ENCODE results near the gene ATP4B.
"Not testable (repeated sequence)": the region's sequence is repeated elsewhere in the genome, so short reads cannot be mapped to it uniquely, and the experiment has no call there.

The ATP4B gene

DNA sequence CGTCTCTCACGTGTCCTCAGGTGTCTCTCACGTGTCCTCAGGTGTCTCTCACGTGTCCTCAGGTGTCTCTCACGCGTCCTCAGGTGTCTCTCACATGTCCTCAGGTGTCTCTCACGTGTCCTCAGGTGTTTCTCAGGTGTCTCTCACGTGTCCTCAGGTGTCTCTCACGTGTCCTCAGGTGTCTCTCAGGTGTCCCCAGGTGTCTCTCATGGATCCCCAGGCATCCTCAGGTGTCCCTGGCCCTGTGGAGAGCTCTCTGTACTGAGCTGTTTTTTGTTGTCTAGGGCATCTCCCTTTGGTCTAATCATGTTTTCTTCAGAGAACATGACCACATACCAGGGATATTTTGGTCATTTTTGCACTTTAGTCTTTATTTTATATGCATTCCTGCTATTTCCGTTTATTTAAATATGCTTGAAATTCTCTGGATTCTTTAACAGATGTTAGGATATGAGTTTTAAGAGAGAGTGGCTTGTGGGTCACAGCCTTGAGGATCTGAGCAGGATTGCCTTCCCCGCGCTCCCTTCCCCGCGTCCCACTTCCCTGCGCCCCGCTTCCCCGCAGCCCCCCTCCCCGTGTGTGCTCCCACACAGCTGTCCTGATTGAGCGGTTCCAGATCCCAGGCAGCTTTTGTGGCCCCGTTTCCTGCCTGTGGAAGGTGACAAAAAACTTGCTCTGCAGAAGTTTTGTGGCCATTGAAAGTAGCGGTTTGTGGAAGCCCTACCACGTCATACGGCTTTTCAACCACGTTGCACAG is 31.9 kb downstream of the ATP4B start:
- DNase-seq (ENCODE audit: low spot score) = no peak

DNA sequence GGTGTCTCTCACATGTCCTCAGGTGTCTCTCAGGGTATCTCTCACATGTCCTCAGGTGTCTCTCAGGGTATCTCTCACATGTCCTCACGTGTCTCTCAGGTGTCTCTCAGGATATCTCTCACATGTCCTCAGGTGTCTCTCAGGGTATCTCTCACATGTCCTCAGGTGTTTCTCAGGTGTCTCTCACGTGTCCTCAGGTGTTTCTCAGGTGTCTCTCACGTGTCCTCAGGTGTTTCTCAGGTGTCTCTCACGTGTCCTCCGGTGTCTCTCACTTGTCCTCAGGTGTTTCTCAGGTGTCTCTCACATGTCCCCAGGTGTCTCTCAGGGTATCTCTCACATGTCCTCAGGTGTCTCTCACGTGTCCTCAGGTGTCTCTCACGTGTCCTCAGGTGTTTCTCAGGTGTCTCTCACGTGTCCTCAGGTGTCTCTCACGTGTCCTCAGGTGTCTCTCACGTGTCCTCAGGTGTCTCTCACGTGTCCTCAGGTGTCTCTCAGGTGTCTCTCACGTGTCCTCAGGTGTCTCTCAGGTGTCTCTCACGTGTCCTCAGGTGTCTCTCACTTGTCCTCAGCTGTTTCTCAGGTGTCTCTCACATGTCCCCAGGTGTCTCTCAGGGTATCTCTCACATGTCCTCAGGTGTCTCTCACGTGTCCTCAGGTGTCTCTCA is 33.2 kb downstream of the ATP4B start:
- not testable (repeated sequence) for DNase-seq (ENCODE audit: low spot score)

DNA sequence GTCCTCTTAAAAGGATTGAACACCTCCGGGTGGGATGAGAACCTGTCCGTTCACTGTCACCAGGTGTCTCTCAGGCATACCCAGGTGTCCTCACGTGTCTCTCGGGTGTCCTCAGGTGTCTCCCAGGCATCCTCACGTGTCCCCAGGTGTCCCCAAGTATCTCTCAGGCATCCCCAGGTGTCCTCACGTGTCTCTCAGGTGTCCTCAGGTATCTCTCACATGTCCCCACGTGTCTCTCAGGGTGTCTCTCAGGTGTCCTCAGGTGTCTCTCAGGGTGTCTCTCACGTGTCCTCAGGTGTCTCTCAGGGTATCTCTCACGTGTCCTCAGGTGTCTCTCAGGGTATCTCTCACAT is 33.8 kb downstream of the ATP4B start:
- DNase-seq (ENCODE audit: low spot score) = no peak

DNA sequence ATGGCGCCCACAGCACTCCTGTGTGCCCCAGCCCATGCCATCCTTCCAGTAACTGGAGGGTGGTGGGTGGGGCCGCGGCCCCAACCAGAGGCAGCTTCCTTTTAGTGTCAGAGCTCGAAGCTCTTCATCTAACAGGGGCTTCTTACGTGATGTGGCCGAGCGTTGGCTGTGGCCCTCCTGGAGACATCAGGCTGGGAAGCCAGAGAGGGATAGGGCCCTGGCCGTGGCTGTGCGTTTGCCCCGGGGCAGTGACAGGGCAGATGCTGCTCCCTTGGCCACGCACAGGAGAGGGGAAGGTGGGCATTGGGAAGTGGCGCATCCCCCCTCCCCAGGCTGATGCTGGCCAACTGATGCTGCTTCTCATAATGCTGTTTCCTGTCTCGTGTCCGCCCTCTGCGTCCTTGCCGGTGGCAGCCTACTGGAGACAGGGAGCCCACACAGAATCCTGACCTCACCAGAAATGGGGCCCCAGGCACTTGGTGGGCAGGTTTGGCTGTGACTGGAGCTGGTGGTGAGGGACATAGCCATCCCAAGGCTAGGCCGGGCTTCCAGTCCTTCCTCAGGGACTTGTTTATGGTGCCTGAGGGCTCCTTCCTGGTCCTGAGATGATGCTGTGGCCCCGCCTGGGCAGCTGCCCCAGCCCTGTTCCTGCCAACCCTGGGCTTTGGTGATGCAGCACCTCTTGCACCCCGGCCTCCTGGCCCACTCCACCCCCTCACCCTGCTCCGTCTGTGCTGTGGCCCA is 34.3 kb downstream of the ATP4B start:
- DNase-seq (ENCODE audit: low spot score) = no peak

DNA sequence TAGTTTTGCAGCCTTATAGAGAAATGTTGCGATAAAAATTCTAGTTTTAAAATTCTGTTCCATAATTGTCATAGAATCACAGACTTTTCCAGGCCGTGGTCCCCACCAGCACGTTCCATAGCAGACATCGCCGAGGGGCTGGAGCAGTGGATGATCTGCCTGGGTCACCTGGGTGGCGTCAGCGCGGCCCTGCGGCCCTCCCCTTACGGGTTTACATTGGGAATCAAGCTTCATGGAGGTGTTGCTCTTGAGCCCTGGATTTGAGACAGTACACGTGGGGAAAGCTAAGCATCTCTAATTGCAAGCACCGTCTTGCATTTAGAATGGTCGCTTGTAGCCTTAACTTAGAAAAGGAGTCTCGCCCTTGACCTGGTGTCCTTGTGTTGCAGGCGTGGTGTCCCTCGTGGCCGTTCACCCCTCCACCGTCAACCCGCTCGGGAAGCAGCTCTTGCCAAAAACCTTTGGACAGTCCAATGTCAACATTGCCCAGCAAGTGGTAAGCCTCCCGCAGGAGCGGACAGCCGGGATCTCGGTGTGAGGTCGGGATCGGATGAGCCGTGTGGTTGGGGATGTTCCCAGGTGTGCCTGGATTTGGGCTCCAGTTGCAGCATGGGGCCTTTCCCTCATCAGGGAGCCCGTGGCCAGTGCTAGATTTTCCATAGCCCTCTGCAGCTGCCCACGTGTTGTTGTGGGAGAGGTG is 35.1 kb downstream of the ATP4B start:
- DNase-seq (ENCODE audit: low spot score) = no peak

DNA sequence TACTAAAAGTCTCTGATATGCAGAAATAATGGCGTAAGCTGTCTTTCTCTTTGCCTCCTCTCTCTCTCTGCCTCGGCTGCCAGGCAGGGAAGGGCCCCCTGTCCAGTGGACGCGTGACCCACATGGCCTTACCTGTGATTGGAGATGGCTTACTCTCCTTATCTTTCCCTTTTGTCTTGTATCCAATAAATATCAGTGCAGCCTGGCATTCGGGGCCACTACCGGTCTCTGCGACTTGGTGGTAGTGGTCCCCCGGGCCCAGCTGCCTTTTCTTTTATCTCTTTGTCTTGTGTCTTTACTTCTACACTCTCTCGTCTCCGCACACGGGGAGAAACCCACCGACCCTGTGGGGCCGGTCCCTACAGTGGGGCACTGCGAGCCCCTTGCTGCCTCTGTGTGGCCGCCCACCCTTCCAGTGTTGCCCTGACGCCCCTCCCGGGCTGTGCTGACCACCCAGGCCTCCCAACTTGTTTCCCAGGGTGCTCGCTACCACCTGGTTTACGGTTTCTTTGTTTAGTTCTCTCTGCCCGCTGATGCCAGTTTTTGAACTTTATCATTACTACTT is 35.9 kb downstream of the ATP4B start:
- DNase-seq (ENCODE audit: low spot score) = not testable (repeated sequence)

DNA sequence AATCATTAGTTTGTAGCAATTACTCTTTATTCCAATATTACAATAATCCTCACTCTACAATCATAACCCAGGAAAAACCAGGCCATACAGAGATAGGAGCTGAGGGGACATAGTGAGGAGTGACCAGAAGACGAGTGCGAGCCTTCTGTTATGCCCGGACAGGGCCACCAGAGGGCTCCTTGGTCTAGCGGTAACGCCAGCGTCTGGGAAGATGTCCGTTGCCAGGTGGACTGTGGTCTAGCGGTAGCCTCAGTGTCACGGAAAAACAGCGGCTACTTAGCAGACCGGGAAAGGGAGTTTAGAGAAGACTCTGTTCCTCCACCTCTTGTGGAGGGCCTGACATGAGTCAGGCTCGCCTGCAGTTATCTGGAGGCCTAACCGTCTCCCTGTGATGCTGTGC is 36.5 kb downstream of the ATP4B start:
- peak; percentile 82 for DNase-seq (ENCODE audit: low spot score)

DNA sequence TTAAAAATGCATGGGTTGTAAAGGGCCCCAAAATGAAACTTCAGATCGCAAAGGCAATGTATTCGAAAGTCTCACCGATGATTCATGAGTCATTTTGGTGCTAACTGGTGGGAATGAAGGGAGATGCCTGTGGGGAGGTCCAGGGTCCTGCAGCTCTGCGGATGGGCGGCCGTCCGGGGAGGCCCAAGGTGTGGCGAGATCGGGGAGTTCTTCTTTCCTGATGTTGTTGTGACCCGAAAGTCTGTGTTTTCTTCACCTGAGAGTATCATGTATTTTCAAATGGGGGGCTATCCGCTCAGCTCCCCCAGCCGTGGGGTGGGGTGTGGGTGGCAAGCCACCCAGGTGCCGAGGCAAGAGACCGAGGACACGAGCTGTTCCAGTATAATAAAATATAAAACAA is 37.0 kb downstream of the ATP4B start:
- no peak for DNase-seq (ENCODE audit: low spot score)

DNA sequence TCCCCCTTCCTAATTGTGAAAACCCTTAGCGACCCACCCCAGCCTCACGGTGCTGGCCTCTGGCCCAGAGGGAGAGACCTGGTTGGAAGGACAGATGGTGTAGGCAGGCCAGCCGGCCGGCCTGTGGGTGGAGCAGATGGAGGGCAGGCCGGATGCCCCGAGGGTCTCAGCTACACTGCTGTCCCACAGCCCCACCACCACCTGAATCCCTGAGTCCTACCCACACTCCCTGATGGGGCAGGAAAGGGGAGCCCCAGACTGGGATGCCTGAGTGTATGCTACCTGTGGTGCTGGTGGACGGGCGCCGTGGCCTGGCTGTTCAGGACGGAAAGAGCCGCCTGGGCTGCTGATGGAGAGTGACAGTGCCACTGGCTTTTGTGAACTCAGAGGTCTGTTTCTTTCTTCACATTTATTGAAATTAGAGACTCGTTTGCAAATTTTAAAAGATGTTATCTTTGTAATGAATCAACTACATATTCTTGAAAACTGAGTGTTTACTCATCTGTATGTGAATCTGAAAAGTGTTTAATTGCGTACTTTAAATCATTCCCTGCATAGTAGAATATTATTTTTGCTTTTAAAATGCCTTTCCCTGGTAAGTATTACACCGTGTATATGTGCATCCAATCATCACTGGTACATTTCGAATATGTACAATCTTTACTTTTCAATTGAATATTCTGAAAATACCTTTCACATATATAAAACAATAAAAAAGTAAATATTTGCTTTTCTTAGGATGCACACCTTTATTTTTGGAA is 37.8 kb downstream of the ATP4B start:
- peak; percentile 65 for DNase-seq (ENCODE audit: low spot score)

DNA sequence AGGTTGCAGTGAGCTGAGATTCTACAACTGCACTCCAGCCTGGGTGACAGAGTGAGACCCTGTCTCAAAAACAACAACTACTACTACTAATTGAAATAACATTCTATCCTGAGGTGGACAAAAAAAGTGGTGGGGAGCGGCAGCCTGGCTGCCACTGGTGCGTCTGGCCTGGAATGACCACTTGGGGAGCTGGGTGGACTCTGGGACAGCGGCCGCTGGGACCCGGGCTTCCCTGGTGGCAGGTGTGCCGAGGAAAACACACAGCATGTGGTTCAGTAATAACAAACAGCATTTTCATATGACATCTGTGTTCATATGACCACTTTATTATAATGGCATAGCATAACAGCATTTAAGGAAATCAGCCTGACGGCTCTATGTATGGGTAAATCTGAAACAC is 39.5 kb downstream of the ATP4B start:
- DNase-seq (ENCODE audit: low spot score) = no peak

DNA sequence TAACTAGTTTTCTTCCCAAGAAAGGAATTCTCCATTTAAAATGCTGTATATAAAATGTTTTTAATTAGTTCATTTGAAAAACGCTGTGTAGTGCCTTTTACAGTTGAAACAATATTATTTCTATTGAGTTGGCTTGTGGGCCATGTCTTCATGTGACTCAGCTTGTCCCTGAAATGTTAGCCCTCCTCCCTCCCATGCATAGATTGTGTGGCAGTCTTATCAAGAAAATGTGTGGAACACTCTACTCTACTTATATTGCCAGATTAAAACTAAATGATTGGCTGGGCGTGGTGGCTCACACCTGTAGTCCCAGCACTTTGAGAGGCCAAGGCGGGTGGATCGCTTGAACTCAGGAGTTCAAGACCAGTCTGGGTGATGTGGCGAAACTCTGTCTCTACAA is 40.0 kb downstream of the ATP4B start:
- DNase-seq (ENCODE audit: low spot score) = no peak

DNA sequence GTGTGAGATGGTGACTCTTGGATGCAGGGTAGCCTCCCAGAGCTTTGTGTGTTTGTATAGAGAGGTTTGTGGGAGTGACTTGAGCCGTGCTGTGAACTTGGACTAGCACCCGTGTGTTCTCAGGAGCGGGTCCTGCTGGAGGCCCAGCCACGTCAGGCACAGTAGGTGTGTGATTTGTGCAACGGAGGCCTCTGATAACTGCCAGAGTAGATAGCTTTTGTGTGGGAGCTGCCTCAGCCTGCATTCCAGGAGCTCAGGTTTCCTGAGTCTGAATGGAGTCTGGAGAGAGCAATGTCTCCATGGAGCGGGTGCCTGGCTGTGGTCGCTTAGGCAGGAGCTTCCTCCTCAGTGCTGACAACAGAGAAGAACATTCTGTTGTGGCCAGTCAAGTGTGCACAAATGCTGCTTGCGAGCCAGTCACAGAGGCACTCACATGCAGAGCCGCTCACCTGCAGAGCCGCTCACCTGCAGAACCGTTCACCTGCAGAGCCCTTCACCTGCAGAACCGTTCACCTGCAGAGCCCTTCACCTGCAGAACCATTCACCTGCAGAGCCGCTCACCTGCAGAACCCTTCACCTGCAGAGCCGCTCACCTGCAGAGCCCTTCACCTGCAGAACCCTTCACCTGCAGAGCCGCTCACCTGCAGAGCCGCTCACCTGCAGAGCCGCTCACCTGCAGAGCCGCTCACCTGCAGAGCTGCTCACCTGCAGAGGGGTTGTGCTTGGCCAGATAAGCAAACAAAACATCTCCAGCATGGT is 40.8 kb downstream of the ATP4B start:
- DNase-seq (ENCODE audit: low spot score) = peak; percentile 79

DNA sequence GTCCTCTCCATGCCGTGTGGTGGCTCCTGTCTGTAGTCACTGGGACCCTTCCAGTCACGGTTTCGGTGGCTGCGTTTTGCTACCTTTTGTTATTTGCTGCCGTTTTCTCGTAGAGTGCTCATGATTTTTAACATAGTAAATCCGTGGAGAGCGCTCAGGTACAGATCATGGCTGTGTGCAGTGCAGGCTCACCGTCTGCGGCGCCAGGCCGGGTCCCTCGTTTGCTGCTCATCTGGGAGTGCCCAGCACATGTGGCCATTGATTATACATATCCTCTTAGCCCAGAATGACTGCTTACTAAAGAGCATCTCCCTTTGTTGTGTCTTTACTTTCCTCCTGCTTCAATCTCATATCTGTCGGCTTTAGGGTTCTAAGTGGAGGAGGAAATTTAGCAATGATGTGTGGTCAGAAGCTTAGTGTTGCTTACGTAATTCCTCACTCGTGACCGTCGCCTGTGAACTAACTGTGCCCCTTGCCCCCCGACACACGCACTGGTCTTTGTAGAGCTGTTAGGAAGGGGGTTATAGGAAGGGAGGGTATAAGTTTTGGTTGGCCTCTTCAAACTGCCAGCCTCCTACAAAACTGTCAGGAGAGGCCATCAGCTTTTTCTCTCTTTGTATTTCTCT is 41.6 kb downstream of the ATP4B start:
- no peak for DNase-seq (ENCODE audit: low spot score)

DNA sequence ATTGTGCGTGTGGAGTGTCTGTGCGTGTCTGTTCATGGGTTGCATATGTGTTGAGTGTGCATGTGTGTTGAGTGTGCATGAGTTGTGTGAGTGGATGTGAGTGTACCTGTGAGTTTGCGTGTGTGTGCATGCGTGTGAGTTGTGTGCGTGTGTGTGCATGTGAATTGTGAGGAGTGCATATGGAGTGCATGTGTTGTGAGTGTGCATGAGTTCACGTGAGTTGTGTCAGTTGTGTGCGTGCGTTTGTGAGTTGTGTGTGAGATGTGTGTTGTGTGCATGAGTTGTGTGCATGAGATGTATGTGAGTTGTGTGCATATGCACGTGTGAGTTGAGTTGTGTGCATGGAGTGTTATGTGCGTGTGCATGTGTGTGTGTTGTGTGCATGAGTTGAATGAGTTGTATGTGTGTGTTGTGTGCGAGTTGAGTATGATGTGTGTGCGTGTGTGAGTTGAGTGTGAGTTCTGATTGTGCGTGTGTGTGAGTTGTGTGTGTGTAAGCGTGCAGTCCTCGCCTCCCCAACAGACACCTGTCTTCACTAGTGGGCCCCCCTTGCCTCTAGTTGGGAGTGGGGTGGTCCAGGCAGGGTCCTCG is 44.1 kb downstream of the ATP4B start:
- no peak for DNase-seq (ENCODE audit: low spot score)

DNA sequence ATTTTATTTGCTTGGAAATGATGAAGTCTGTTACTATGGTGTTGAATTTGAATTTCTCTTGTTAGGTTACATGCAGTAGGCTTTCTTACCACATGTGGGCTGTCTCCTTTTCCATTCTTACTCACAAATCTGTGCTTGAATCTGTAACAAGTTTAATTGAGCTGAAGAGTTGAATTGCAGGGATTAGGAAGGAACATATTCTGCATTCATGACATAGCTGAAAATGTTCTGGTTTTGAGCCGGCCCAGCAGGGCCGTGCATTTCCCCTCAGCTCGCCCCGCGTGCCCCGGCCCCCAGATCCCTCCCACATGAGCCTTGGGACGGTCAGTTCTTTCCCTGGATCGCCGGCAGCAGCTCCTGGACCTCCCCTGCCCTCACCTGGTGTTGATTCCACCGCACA is 45.4 kb downstream of the ATP4B start:
- no peak for DNase-seq (ENCODE audit: low spot score)

DNA sequence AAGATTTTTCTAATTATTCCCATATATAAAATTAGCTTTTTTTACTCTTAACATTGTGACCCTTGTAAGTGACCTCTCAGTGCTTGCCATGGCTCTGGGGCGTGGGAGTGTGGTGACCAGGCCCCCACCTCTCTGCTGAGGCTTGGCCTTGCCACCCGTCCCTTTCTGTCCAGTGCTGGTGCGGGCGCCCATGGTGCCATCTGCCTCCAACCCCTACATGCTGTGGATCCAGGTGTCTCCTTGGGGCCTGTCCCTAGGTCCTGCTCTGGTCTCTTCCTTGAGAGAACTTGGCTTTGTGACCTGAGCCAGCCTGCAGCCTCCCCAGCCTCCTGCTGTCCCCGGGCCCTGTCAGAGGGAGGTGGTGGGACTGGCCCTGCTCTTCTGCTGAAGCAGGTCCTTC is 46.0 kb downstream of the ATP4B start:
- peak; percentile 15 for DNase-seq (ENCODE audit: low spot score)

DNA sequence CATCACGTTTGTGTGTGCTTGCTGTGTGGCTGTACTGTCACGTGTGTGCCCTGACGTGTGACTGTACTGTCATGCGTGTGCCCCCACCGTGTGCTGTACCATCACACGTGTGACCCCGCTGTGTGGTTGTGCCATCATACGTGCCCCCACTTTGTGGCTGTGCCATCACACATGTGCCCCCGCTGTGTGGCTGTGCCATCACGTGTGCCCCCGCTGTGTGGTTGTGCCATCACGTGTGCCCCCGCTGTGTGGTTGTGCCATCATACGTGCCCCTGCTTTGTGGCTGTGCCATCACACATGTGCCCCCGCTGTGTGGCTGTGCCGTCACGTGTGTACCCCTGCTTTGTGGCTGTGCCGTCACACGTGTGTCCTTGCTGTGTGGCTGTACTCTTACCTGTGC is 47.7 kb downstream of the ATP4B start:
- DNase-seq (ENCODE audit: low spot score) = no peak

DNA sequence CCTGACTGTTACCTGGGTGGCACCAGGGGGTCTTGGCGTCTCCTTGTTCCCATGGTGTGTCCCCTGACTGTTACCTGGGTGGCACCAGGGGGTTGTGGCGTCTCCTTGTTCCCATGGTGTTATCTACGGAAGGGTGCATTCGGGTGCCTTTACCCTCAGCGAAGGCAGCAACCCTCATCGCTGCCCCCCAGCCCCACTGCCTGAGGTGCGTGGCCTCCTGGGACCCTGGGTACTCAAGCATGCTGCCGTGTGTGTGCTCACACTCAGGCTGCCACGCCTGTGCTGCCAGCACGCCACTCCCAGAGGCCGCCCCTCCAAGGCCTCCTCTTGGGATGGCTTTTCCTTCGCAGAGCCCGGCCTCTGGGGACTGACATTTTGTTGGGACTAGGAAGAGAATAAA is 48.4 kb downstream of the ATP4B start:
- DNase-seq (ENCODE audit: low spot score) = no peak

DNA sequence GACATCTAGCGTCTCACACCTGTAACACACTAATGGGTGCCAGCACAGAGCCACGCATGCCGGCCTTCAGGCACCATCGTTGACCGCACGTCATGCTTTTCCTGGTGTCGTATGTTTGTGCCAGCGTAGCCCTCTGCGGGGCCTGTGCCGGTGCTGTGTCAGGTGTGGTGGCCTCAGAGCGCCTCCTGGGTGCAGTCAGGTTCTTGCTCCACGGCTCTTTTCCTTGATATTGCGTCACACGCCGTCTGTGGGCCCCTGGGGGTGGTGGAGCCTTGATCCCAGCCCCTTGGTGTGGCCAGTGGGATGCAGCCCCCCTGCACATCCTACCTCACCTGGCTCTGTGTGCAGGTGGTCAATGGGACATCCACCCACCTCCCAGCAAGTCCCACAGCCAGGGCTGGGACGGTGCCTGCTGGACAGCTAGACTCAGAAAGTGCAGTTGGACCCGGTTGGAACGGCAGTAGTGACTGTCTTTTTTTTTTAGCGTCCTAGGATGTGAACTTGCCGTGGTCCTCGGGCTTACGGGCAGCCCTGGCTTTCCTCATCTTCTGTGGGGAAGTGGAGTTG is 48.9 kb downstream of the ATP4B start:
- no peak for DNase-seq (ENCODE audit: low spot score)

All from cerebellar cortex (tissue), 1 donor.